GM15510 (cell line): Measurements from ENCODE around the gene MYOF.

ENCODE experiments used
- POLR2A ChIP-seq: IDR thresholded peaks from 3 replicates; pipeline ENCODE4 v1.6.1; 2011; ENCODE audit warnings: borderline replicate concordance; ENCODE audit not compliant: insufficient read length; ENCODE audit errors: extremely low read depth

Gene MYOF

GRCh38 chr10:93378997-93379730 is 103.0 kb downstream of the MYOF start:
- no peak for TF ChIP-seq POLR2A

- TF ChIP-seq POLR2A: no peak
Observed at GRCh38 chr10:93378039-93378438, 104.1 kb downstream of the MYOF start.

GRCh38 chr10:93376372-93377293 is 105.5 kb downstream of the MYOF start:
- no peak for TF ChIP-seq POLR2A

- TF ChIP-seq POLR2A: no peak
Observed at GRCh38 chr10:93370961-93371360, 111.2 kb downstream of the MYOF start.

- no peak for TF ChIP-seq POLR2A
Observed at GRCh38 chr10:93369588-93370164, 112.5 kb downstream of the MYOF start.

- no peak for TF ChIP-seq POLR2A
Observed at GRCh38 chr10:93368210-93368609, 113.9 kb downstream of the MYOF start.

- TF ChIP-seq POLR2A: no peak
Observed at GRCh38 chr10:93367664-93368063, 114.5 kb downstream of the MYOF start.

- no peak for TF ChIP-seq POLR2A
Observed at GRCh38 chr10:93364966-93365365, 117.2 kb downstream of the MYOF start.

- no peak for TF ChIP-seq POLR2A
Observed at GRCh38 chr10:93363891-93364648, 118.1 kb downstream of the MYOF start.

- no peak for TF ChIP-seq POLR2A
Observed at GRCh38 chr10:93357680-93358079, 124.5 kb downstream of the MYOF start.

GRCh38 chr10:93356516-93356915 is 125.6 kb downstream of the MYOF start:
- TF ChIP-seq POLR2A: no peak

GRCh38 chr10:93352638-93353383 is 129.3 kb downstream of the MYOF start:
- no peak for TF ChIP-seq POLR2A

GRCh38 chr10:93346694-93347093 is 135.4 kb downstream of the MYOF start:
- no peak for TF ChIP-seq POLR2A

- no peak for TF ChIP-seq POLR2A
Observed at GRCh38 chr10:93346108-93346507, 136.0 kb downstream of the MYOF start.

- TF ChIP-seq POLR2A: no peak
Observed at GRCh38 chr10:93344691-93345090, 137.4 kb downstream of the MYOF start.

GRCh38 chr10:93342921-93343320 is 139.2 kb downstream of the MYOF start:
- TF ChIP-seq POLR2A: no peak
